ENCODE data around the gene SCN11A.

GRCh38 chr3:39098473-39099000, 46.8 kb upstream of the SCN11A start:
- TF ChIP-seq CTCF (IDR thresholded peaks at IDR 0.05), result no peak
- no peak for TF ChIP-seq POLR2AphosphoS5 (IDR thresholded peaks at IDR 0.05; ENCODE audit: low read depth, low read length)
- TF ChIP-seq, protein P1, sequence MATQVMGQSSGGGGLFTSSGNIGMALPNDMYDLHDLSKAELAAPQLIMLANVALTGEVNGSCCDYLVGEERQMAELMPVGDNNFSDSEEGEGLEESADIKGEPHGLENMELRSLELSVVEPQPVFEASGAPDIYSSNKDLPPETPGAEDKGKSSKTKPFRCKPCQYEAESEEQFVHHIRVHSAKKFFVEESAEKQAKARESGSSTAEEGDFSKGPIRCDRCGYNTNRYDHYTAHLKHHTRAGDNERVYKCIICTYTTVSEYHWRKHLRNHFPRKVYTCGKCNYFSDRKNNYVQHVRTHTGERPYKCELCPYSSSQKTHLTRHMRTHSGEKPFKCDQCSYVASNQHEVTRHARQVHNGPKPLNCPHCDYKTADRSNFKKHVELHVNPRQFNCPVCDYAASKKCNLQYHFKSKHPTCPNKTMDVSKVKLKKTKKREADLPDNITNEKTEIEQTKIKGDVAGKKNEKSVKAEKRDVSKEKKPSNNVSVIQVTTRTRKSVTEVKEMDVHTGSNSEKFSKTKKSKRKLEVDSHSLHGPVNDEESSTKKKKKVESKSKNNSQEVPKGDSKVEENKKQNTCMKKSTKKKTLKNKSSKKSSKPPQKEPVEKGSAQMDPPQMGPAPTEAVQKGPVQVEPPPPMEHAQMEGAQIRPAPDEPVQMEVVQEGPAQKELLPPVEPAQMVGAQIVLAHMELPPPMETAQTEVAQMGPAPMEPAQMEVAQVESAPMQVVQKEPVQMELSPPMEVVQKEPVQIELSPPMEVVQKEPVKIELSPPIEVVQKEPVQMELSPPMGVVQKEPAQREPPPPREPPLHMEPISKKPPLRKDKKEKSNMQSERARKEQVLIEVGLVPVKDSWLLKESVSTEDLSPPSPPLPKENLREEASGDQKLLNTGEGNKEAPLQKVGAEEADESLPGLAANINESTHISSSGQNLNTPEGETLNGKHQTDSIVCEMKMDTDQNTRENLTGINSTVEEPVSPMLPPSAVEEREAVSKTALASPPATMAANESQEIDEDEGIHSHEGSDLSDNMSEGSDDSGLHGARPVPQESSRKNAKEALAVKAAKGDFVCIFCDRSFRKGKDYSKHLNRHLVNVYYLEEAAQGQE (IDR thresholded peaks at IDR 0.05; ENCODE audit: insufficient read depth in 1 of 2, low read depth in 2 of 2, low read length in 1 of 2), result no peak
